Osteoblast (primary cell): ENCODE measurements around the gene B4GALNT2. TPM values are rescaled to one million over a fixed set of nuclear protein-coding genes. Genes with fewer than 3 reads are reported as not detected.

Source experiments
- DNase-seq: peaks from one replicate; pipeline ENCODE4 v3.0.0; 2011; ENCODE audit warnings: low spot score, mixed read lengths; ENCODE audit not compliant: insufficient read length; ENCODE audit errors: missing footprints
- H2AFZ ChIP-seq: 2 replicates; pipeline ENCODE4 v1.6.0; 2011; ENCODE audit warnings: mild to moderate bottlenecking, low read length
- H3K27ac ChIP-seq: 2 replicates; pipeline ENCODE4 v1.5.1; 2011; ENCODE audit warnings: mild to moderate bottlenecking, low read depth, low read length, moderate library complexity
- H3K27me3 ChIP-seq: 2 replicates; pipeline ENCODE4 v1.6.0; 2012; ENCODE audit warnings: mild to moderate bottlenecking, control low read depth, inconsistent platforms, low read length, moderate library complexity; ENCODE audit not compliant: insufficient read depth
- H3K36me3 ChIP-seq: 2 replicates; pipeline ENCODE4 v1.5.1; 2011; ENCODE audit warnings: mild to moderate bottlenecking, low read length, control low read depth, moderate library complexity; ENCODE audit not compliant: insufficient read depth
- H3K4me1 ChIP-seq: 2 replicates; pipeline ENCODE4 v1.5.1; 2011; ENCODE audit warnings: mild to moderate bottlenecking, low read length, control low read depth, moderate library complexity; ENCODE audit not compliant: insufficient read depth
- H3K4me2 ChIP-seq: 2 replicates; pipeline ENCODE4 v1.6.0; 2011; ENCODE audit warnings: mild to moderate bottlenecking, low read length; ENCODE audit not compliant: insufficient read depth
- H3K4me3 ChIP-seq: fragments of 200-600 bp; sonication (generic); 3 replicates; pipeline ENCODE4 v1.5.1; 2012; ENCODE audit warnings: mild to moderate bottlenecking, low read length, inconsistent platforms; ENCODE audit not compliant: insufficient read depth
- H3K79me2 ChIP-seq: 2 replicates; pipeline ENCODE4 v1.6.0; 2012; ENCODE audit warnings: mild to moderate bottlenecking, low read length, control low read depth, inconsistent platforms; ENCODE audit not compliant: insufficient read depth
- H3K9me3 ChIP-seq: 2 replicates; pipeline ENCODE4 v1.5.1; 2011; ENCODE audit warnings: low read depth, low read length, control low read depth
- H4K20me1 ChIP-seq: 2 replicates; pipeline ENCODE4 v1.6.0; 2012; ENCODE audit warnings: mild to moderate bottlenecking, low read length, control low read depth; ENCODE audit not compliant: insufficient read depth
- CTCF ChIP-seq: IDR thresholded peaks from 2 replicates; pipeline ENCODE4 v1.5.1; 2011; ENCODE audit warnings: mild to moderate bottlenecking, low read depth, low read length, moderate library complexity; ENCODE audit errors: extremely low read depth
- total RNA-seq: library from RNA; depleted of rRNA; stranded (reverse); fragments of >200 nt; gene quantifications from 2 replicates; pipeline ENCODE4 v1.2.3, GENCODE V29; 2012

The B4GALNT2 gene
- total RNA-seq, 1 donor = under 0.01 TPM

GRCh38 chr17:49203796-49204195 lies 71.2 kb downstream of the B4GALNT2 start:
- H4K20me1 ChIP-seq = no peaks in the 10 kb centered on the region

GRCh38 chr17:49204516-49204915 lies 71.9 kb downstream of the B4GALNT2 start:
- H3K4me1 ChIP-seq = peaks cover 11% of the 10 kb centered on the region
- no peaks in the 10 kb centered on the region for H3K36me3 ChIP-seq
- H4K20me1 ChIP-seq = no peaks in the 10 kb centered on the region
- H3K27ac ChIP-seq = no peak overlapping the region
- H2AFZ ChIP-seq = no peak overlapping the region
- H3K9me3 ChIP-seq = no peaks in the 10 kb centered on the region
- peaks cover 12% of the 10 kb centered on the region for H3K27me3 ChIP-seq
- no peak overlapping the region for H3K4me3 ChIP-seq
- peak overlapping the region; percentile 20 for H3K4me2 ChIP-seq
- peak; percentile 91 for DNase-seq
- H3K79me2 ChIP-seq = no peaks in the 10 kb centered on the region
- no peak for TF ChIP-seq CTCF

More at GRCh38 chr17:49203796-49204195, 71.2 kb downstream of the B4GALNT2 start:
- H2AFZ ChIP-seq = no peak overlapping the region
- TF ChIP-seq CTCF = no peak
- H3K27ac ChIP-seq = no peak overlapping the region
- H3K4me2 ChIP-seq = no peak overlapping the region
- peaks cover 12% of the 10 kb centered on the region for H3K27me3 ChIP-seq
- H3K36me3 ChIP-seq = no peaks in the 10 kb centered on the region
- DNase-seq = no peak
- H3K79me2 ChIP-seq = no peaks in the 10 kb centered on the region
- H3K9me3 ChIP-seq = no peaks in the 10 kb centered on the region
- no peak overlapping the region for H3K4me3 ChIP-seq
- H3K4me1 ChIP-seq = peaks cover 10% of the 10 kb centered on the region

- no peak overlapping the region for H3K27ac ChIP-seq
- no peaks in the 10 kb centered on the region for H3K36me3 ChIP-seq
- H3K4me2 ChIP-seq = no peak overlapping the region
- peak; percentile 67 for DNase-seq
- peaks cover 18% of the 10 kb centered on the region for H3K27me3 ChIP-seq
- no peak for TF ChIP-seq CTCF
- H2AFZ ChIP-seq = no peak overlapping the region
- no peaks in the 10 kb centered on the region for H4K20me1 ChIP-seq
- H3K79me2 ChIP-seq = no peaks in the 10 kb centered on the region
- H3K9me3 ChIP-seq = no peaks in the 10 kb centered on the region
- H3K4me1 ChIP-seq = peaks cover 10% of the 10 kb centered on the region
- H3K4me3 ChIP-seq = no peak overlapping the region
These were observed 76.5 kb downstream of the B4GALNT2 start for GRCh38 chr17:49209061-49209571.

- peak within 1 kb of the TSS; percentile 64 for H3K4me2 ChIP-seq
- H3K4me3 ChIP-seq = peak within 1 kb of the TSS; percentile 52
These were observed 77.8 kb downstream of the B4GALNT2 start, which contains the start of the genes ABI3 and GNGT2 for GRCh38 chr17:49210158-49211029. TSS of gene ABI3 (plus strand) at chr17:49210707. CDS start at chr17:49210725, 18 bp downstream. TSS of gene GNGT2 (minus strand) at chr17:49210574. CDS start at chr17:49207422, 3,152 bp downstream.

More at GRCh38 chr17:49210158-49211029, 77.8 kb downstream of the B4GALNT2 start, which contains the start of the genes ABI3 and GNGT2:
- DNase-seq = peak; percentile 91
- Histone ChIP-seq H3K4me1 (peaks cover 7% of the 10 kb centered on the region), H3K9me3 (no peaks in the 10 kb centered on the region), H3K27ac (no peak within 1 kb of the TSS), H4K20me1 (no peaks in the 10 kb centered on the region), H3K27me3 (peaks cover 18% of the 10 kb centered on the region), H2AFZ (peak within 1 kb of the TSS; percentile 49), H3K36me3 (no peaks in the 10 kb centered on the region), H3K79me2 (no peaks in the 10 kb centered on the region)
- no peak for TF ChIP-seq CTCF
